HG03196 (cell line): Measurements from ENCODE around the gene AK9.

ENCODE experiments used
- ATAC-seq: cut with Tn5 transposase; IDR thresholded peaks from one replicate; pipeline ENCODE4 v1.9.1; 2021; ENCODE audit not compliant: unreplicated experiment

The AK9 gene

DNA sequence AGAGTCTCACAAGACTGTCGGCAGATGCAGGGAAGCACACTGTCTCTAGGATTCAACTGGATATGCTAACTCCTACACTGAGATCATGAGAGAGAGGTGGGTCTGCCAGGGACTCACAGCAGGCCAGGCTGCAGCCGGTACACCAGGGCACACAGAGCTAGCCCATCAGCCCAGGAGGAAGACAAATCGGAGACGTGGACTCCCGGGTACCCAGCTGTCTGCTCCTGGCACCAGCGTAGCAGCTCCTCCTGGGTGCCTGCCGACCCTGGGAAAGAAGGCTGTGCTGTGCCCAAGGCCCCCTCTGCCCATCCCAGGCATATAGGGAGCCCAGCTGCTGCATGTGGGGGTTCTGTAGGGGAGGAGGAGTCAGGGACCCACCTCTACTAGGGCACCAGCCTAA is 242.4 kb downstream of the AK9 start:
- no peak for ATAC-seq

DNA sequence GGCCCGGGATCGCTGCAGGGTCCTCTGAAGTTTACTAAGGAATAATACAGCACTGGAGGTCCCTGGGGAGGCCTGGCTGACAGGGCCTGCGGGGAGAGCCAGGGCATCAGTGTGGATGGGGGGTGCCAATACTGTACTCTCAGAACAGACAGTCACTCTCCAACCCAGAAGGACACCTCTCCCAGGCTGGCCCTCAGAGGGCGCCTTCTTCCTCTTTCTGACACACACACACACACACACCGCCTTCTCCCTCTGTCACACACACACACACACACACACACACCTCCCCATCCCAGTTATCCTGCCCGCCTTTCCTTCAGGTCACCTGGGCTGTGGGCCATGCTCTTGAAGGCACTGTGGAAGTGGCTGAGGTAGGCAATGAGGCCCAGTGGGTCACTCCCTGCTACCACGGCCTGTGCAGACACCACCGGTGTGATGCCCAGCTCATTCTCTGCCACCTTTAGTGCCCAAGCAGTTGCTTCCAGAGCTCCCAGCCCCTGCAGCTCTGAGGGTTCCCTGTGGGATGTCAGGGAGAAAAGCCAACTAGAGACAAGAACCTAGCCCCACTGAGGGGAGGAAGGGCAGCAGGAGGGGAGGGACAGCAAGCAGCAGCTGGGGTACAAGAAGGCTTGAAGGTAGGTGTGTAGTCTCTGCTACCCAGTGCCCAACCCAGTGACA is 243.0 kb downstream of the AK9 start:
- ATAC-seq = no peak

DNA sequence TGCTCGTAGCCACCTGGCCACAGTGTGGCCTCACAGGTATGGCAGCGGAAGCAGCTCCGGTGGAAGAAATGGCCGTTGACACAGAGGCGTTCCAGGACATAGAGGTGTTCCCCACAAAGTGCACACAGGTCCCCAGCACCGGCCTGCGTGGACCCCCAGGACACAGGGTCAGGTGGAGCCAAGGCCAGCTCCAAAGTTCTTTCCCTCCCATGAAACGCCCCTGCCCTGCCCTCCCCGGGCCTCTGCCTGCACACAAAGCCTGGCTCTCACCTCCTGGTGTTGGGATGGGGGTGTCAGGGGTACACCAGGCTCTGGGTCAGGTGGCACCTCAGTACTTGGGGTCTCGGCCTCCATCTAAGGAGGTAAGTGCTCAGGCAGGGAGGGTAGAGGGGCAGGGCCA is 243.9 kb downstream of the AK9 start:
- no peak for ATAC-seq

DNA sequence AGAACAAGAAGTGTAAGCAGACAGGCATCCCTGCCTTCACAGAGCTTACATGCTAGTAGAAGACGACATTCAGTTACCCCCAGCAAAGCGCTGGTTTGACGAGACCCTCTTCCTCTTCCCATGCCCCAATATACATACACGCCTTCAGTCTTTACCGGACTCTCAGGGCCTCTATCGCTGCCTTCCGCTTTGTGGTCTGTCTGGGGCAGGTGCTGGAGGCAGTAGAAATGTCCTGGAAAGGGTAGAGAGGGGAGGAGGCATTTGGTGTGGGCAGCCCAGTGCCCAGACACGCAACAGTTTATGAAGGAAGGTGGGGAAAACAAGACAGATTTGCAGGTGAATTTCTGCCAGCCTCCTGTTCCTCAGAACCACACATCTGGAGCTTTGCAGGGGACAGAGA is 244.5 kb downstream of the AK9 start:
- no peak for ATAC-seq

DNA sequence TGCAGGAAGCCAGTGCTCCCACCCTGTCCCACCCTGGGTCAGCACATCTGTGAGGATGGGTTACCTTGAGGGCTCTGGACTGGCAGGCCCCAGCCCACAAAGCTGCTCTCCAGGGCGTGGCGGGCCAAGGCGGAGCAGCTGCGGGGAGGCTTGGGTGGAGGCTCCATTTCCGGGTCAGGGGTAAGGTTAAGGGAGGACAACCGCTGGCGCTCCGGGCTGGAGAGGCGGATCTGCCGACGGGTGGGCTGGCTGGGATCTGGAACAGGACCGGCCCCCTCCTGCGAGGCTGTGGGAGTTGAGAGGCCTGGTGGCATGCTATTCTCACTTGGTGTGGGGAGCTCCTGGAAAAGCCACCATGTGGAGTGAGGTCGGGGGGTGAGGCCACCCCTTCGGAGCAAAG is 244.9 kb downstream of the AK9 start:
- ATAC-seq = no peak

DNA sequence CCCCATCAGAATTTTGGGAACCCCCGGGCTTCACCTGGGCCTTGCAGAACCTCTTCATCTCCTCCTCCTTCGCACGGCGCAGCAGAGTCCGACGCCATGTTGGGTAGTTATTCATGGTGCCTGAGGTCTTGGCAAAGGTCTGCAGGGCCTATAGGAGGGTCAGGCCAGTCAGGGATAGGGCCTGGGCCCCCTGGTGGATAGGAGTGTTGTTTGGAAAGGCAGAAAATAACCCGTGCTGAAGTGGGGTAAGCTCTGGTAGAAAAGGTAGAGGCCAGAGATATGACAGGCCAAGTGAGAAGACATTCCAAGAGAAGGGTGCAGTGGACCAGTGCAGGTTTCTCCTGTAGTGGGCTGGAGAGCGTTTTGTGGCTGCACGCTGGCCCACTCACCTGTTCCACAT is 245.6 kb downstream of the AK9 start:
- no peak for ATAC-seq

DNA sequence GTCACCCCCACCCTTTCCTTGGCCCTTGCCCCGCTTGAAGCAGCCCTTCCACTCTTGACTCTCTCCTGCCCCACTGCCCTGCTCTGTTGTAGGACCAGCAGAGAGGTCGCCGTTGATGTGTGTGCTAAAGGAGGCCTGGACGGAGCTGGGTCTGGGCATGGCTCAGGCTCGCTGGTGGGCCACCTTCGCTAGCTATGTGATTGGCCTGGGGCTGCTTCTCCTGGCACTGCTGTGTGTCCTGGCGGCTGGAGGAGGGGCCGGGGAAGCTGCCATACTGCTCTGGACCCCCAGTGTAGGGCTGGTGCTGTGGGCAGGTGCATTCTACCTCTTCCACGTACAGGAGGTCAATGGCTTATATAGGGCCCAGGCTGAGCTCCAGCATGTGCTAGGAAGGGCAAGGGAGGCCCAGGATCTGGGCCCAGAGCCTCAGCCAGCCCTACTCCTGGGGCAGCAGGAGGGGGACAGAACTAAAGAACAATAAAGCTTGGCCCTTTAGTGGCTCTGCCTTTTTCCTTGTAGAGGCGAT is 247.5 kb downstream of the AK9 start:
- no peak for ATAC-seq
